HepG2 (cell line): ENCODE measurements around the gene POLH. TPM values are rescaled to one million over a fixed set of nuclear protein-coding genes. Genes with fewer than 3 reads are reported as not detected.

Experiments
- ATF4 ChIP-seq, 2 experiments: fragments of 450-650 bp in 1 of 2; sonication (generic) in 1 of 2; formaldehyde crosslinking; IDR thresholded peaks; 2 replicates each; pipeline versions ENCODE4 v1.5.0 to v1.8.0; 2020 to 2022; ENCODE audit warnings: mild to moderate bottlenecking in 1 of 2, missing genetic modification reagents in 1 of 2
- BHLHE40 ChIP-seq: IDR thresholded peaks from 2 replicates; pipeline ENCODE4 v1.6.1; 2011; ENCODE audit warnings: low read length, improper control_type of control experiment
- GFI1 ChIP-seq: sonication (generic); formaldehyde crosslinking; IDR thresholded peaks from 2 replicates; pipeline ENCODE4 v1.5.0; 2020; ENCODE audit warnings: missing genetic modification reagents, mild to moderate bottlenecking, borderline replicate concordance
- HOXA3 ChIP-seq: sonication (generic); formaldehyde crosslinking; IDR thresholded peaks from 2 replicates; pipeline ENCODE4 v1.5.0; 2020; ENCODE audit warnings: missing genetic modification reagents
- IKZF4 ChIP-seq: sonication (generic); formaldehyde crosslinking; IDR thresholded peaks from 2 replicates; pipeline ENCODE4 v1.5.1; 2020; ENCODE audit warnings: borderline replicate concordance, mild to moderate bottlenecking, low read depth, missing genetic modification reagents; ENCODE audit errors: not compliant biosample characterization
- KDM4B ChIP-seq: sonication (generic); formaldehyde crosslinking; IDR thresholded peaks from 2 replicates; pipeline ENCODE4 v1.4.0; 2020; ENCODE audit warnings: missing genetic modification reagents
- MEF2D ChIP-seq: sonication (generic); formaldehyde crosslinking; IDR thresholded peaks from 2 replicates; pipeline ENCODE4 v1.5.1; 2020; ENCODE audit warnings: mild to moderate bottlenecking, missing genetic modification reagents
- MYPOP ChIP-seq: sonication (generic); formaldehyde crosslinking; IDR thresholded peaks from 2 replicates; pipeline ENCODE4 v1.8.1; 2023; ENCODE audit warnings: mild to moderate bottlenecking, moderate library complexity, missing genetic modification reagents
- NAIF1 ChIP-seq: sonication (generic); formaldehyde crosslinking; IDR thresholded peaks from 2 replicates; pipeline ENCODE4 v1.5.0; 2020; ENCODE audit warnings: mild to moderate bottlenecking, missing genetic modification reagents, borderline replicate concordance
- NCOA2 ChIP-seq: sonication (generic); formaldehyde crosslinking; IDR thresholded peaks from 2 replicates; pipeline ENCODE4 v1.8.0; 2022; ENCODE audit warnings: inconsistent platforms
- NFAT5 ChIP-seq: sonication (generic); formaldehyde crosslinking; IDR thresholded peaks from 2 replicates; pipeline ENCODE4 v1.4.0; 2020; ENCODE audit warnings: missing genetic modification reagents
- NFIB ChIP-seq: sonication (generic); formaldehyde crosslinking; IDR thresholded peaks from 2 replicates; pipeline ENCODE4 v1.9.0; 2021; ENCODE audit warnings: missing genetic modification reagents, mild to moderate bottlenecking, borderline replicate concordance
- NKX3-1 ChIP-seq: sonication (generic); formaldehyde crosslinking; IDR thresholded peaks from 2 replicates; pipeline ENCODE4 v1.5.0; 2020; ENCODE audit warnings: missing genetic modification reagents
- PRPF4 ChIP-seq: fragments of 200-400 bp; formaldehyde crosslinking; IDR thresholded peaks from 2 replicates; pipeline ENCODE4 v1.6.1; 2016; ENCODE audit warnings: low read length, low read depth; ENCODE audit not compliant: poor library complexity, severe bottlenecking
- TERF1 ChIP-seq: sonication (generic); formaldehyde crosslinking; IDR thresholded peaks from 2 replicates; pipeline ENCODE4 v1.8.0; 2022; ENCODE audit warnings: mild to moderate bottlenecking, missing genetic modification reagents, moderate library complexity
- TFE3 ChIP-seq: IDR thresholded peaks from 2 replicates; pipeline ENCODE4 v1.6.1; 2016
- ZNF224 ChIP-seq: sonication (generic); formaldehyde crosslinking; IDR thresholded peaks from 2 replicates; pipeline ENCODE4 v1.5.0; 2020; ENCODE audit warnings: mild to moderate bottlenecking, missing genetic modification reagents
- ZNF781 ChIP-seq: sonication (generic); formaldehyde crosslinking; IDR thresholded peaks from 2 replicates; pipeline ENCODE4 v1.5.1; 2020; ENCODE audit warnings: borderline replicate concordance, mild to moderate bottlenecking, missing genetic modification reagents; ENCODE audit errors: not compliant biosample characterization
- polyA plus RNA-seq, 8 experiments: library from polyadenylated mRNA; depleted of rRNA in 3 of 8; stranded (reverse) in 7 of 8; unstranded in 1 of 8; fragments of >200 nt; fragmentation: Illumina TruSeq in 4 of 8; extraction: Trizol in 4 of 8; gene quantifications; 2 replicates each; pipeline versions ENCODE4 v1.2.1 to v1.2.3, GENCODE V29; 2011 to 2016; ENCODE audit warnings: low read depth in 4 of 8, missing spikeins in 1 of 8, mixed read lengths in 1 of 8; ENCODE audit not compliant: insufficient read depth in 1 of 8
- total RNA-seq, 5 experiments: library from RNA; depleted of rRNA; stranded (reverse); fragments of >200 nt; fragmentation: Illumina TruSeq; extraction: Trizol; gene quantifications; 2 replicates each; pipeline ENCODE4 v1.2.3, GENCODE V29; 2016; ENCODE audit warnings: low read depth in 1 of 5

The POLH gene
- total and polyA plus RNA-seq, 2 of the 13 experiments (the other 11 are each of a cell fraction or from before 2014, with no cell fraction given), result 11.6 to 25.0 TPM

GRCh38 chr6:43575772-43576551, at the start of gene POLH, which contains the start of gene XPO5 (continued):
- peak; percentile 8; the same call in 1 of the 2 replicates for TF ChIP-seq NFAT5
- peak; percentile 67 for TF ChIP-seq TFE3 (CRISPR knock-in tag)
- TF ChIP-seq PRPF4, result no peak
- TF ChIP-seq BHLHE40, result peak; percentile 63
- TF ChIP-seq TERF1 (CRISPR knock-in tag), result no peak
- TF ChIP-seq HOXA3 (CRISPR knock-in tag), result peak; percentile 92
- peak; percentile 38 for TF ChIP-seq NCOA2
- no peak for TF ChIP-seq KDM4B (CRISPR knock-in tag)
- peak; percentile 79; the same call in 1 of the 2 replicates for TF ChIP-seq GFI1
- peak; percentile 20; the same call in 1 of the 2 replicates for TF ChIP-seq ZNF224 (CRISPR knock-in tag)
- TF ChIP-seq NKX3-1, result peak; percentile 70
- no peak for TF ChIP-seq NFIB (CRISPR knock-in tag)
- TF ChIP-seq MYPOP (CRISPR knock-in tag), result peak; percentile 90; the same call in 1 of the 2 replicates
- TF ChIP-seq IKZF4 (CRISPR knock-in tag), result peak; percentile 60
- peak; percentile 37; the same call in 1 of the 2 replicates for TF ChIP-seq MEF2D
- peak in 1 of 2 experiments; percentile 68; a peak in 2 of 4 replicates for TF ChIP-seq ATF4 (CRISPR knock-in tag; IDR thresholded peaks at IDR 0.05)
- TF ChIP-seq NAIF1 (CRISPR knock-in tag), result peak; percentile 95
- TF ChIP-seq ZNF781 (CRISPR knock-in tag), result no peak
